ENCODE results near the gene POM121L2. TPM values are rescaled to one million over a fixed set of nuclear protein-coding genes. Genes with fewer than 3 reads are reported as not detected.

The POM121L2 gene
- total RNA-seq, 4 donors from 2014 or later, result not detected

- TF ChIP-seq, protein P1, sequence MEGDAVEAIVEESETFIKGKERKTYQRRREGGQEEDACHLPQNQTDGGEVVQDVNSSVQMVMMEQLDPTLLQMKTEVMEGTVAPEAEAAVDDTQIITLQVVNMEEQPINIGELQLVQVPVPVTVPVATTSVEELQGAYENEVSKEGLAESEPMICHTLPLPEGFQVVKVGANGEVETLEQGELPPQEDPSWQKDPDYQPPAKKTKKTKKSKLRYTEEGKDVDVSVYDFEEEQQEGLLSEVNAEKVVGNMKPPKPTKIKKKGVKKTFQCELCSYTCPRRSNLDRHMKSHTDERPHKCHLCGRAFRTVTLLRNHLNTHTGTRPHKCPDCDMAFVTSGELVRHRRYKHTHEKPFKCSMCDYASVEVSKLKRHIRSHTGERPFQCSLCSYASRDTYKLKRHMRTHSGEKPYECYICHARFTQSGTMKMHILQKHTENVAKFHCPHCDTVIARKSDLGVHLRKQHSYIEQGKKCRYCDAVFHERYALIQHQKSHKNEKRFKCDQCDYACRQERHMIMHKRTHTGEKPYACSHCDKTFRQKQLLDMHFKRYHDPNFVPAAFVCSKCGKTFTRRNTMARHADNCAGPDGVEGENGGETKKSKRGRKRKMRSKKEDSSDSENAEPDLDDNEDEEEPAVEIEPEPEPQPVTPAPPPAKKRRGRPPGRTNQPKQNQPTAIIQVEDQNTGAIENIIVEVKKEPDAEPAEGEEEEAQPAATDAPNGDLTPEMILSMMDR (IDR thresholded peaks at IDR 0.05; ENCODE audit: low read depth), result no peak
These were observed 18.5 kb downstream of the POM121L2 start for GRCh38 chr6:27293436-27294098.

DNA sequence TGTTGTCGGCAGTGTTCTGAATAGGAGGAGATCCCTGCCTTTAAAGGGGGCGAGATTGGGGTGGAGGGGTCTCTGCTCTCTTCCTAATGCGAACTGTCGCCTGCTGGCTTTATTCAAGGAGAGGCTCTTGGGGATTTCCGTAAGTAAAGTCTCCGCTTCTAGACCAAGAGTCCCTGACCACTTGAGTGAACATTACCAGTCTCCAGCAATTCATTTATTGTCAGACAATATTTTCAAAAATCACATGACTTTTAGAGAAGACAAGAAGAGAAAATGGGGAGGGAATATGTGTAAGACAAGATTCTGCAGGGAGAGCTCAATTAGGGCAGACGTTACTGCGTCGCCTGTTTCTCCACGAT lies 21.2 kb downstream of the POM121L2 start:
- TF ChIP-seq, protein P1 (IDR thresholded peaks at IDR 0.05; ENCODE audit: low read depth), result no peak

- TF ChIP-seq, protein P1 (IDR thresholded peaks at IDR 0.05; ENCODE audit: low read depth), result no peak
These were observed 21.8 kb downstream of the POM121L2 start for GRCh38 chr6:27290065-27290849.

DNA sequence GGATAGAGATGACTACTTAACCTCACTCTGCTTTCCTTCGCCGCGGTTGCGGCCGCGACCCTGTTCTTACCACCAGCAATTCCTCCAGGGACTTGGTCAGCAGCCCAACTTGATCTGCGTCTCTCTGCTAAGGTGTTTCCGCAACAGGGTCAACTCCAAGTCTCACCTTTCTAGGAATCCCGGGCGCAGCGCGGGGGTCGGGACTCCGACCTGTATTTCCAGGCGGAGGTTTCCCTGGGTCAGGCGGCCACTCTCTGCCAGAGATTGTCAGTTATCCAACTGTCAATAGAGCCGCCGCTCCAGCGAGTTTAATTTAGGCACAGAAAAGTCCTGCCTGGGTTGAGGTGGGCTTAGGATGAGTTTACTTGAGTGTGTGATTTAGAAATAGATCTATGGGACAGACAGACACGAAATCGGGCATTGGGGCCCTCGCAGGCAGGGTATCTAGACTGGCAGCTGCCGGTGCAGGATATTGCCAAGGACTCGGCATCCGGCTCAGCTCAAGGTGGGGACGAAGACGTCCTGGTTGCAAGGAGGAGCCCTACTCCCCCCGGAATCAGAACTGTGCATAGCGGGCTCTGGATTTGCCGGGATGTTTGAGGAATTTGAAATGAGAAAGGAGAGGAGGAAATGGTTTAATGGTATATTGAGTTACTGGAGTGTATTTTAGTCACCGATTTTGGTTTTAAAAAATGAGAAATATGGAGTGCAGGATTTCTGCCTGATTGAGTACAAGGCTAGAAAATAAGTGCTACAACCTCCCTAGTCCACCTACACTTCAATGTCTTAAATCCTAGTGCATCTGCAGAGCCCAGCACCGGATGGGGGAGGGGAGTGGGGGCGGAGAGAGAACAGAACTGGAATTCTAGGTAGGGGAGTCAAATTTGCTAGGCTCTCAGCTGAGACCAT lies 23.7 kb downstream of the POM121L2 start:
- TF ChIP-seq, protein P1 (IDR thresholded peaks at IDR 0.05; ENCODE audit: low read depth), result no peak

- TF ChIP-seq, protein P1 (IDR thresholded peaks at IDR 0.05; ENCODE audit: low read depth), result no peak
These were observed 24.3 kb downstream of the POM121L2 start for GRCh38 chr6:27287751-27288135.

DNA sequence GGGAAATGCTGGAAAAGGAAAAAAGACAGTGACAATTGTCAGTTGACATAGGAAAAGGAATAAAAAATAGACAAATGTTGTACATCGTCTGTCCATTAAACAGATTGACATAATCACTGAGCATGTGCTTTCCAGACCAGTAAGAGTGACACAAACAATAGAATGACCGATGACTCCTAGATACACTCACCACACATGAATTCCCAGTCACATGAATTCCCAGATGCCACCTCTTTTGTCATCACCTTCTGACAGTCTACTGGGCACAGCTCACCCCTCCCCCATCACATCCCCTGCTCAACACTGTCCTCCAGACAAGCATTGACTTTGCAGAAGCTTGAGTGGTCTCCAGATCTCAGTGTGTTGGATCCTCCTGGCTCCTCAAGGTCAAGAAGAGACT lies 25.9 kb downstream of the POM121L2 start:
- TF ChIP-seq, protein P1 (IDR thresholded peaks at IDR 0.05; ENCODE audit: low read depth), result no peak

- TF ChIP-seq, protein P1 (IDR thresholded peaks at IDR 0.05; ENCODE audit: low read depth), result no peak
These were observed 28.8 kb downstream of the POM121L2 start for GRCh38 chr6:27283279-27283678.
